ENCODE data around the gene P4HA3. TPM values are rescaled to one million over a fixed set of nuclear protein-coding genes. Genes with fewer than 3 reads are reported as not detected.

The P4HA3 gene
- total and polyA plus RNA-seq, 4 donors: 1.2 to 6.9 (median 4.3) TPM

DNA sequence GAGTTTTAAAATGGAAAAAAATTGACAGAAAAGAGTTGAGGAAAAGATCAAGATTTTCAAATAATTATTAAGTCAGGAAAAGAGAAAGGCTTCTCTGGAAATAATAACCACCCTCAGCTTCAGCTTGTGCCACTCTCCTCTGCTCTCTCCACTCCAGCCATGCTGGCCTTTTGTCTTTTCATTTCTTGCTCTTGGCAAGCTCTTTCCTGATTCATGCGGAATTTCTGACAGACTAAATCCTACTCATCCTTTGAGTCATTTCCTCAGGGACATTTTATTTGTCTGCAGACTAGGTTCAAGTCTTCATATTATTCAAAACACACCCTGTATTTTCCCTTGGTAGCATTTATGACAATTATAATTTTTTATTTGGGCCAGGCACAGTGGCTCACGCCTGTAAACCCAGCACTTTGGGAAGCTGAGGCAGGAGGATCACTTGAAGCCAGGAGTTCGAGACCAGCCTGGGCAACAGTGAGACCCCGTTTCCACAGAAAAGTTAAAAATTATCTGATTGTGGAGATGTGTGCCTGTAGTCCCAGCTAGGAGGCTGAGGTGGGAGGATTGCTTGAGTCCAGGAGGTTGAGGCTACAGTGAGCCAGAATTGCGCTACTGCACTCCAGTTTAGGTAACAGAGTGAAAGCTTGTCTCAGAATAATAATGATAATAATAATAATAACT, 7.8 kb upstream of the P4HA3 start:
- peaks cover 5% of the 10 kb centered on the region for H3K9me3 ChIP-seq (ENCODE audit: control insufficient read depth, insufficient read depth, low read length)
- H3K27ac ChIP-seq (ENCODE audit: low read depth, low read length): no peak overlapping the region
- WGBS (ENCODE audit: insufficient coverage): 84% methylated on average over 4 of the region's 5 CpGs
- H3K4me1 ChIP-seq (ENCODE audit: control insufficient read depth, insufficient read depth, low read length): no peaks in the 10 kb centered on the region
- no peaks in the 10 kb centered on the region for H3K36me3 ChIP-seq (ENCODE audit: control insufficient read depth, insufficient read depth, low read length)
- H3K27me3 ChIP-seq (ENCODE audit: control insufficient read depth, insufficient read depth, low read length): no peaks in the 10 kb centered on the region
- H3K4me3 ChIP-seq (ENCODE audit: low read depth, low read length): no peak overlapping the region
- DNase-seq (ENCODE audit: low read depth in 4 of 6, low spot score in 6 of 6): no peak

DNA sequence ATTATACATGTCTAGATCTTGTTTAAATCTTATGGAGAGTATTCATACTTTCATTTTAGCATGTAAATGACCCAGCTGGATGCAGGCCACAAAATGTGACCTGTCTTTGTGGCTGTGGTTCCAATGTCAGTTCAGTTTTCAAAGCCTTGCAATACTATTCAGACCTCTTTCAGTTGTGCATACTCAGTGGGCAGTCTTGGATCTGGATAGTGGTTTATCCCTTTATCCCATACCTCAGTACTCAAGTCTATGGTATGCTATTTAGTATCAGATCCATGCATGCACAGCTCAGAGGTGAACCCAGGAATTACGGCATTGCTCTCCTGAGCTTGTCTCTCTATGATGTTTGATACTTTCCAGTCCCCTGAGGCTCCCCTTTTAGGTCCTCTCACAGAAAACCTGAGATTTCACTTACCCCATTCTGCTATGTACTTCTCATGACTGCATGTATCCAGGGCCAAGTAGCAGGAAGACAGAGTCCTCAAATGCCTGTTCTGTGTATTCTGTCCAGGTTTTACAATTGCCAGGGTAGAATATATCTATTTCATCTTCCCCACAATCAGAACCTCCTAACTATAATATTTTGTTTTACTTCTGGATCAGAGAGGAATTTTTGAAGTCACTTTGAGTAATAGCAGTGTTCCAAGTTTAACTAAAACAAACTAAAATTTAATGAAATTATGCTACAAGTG, 6.9 kb upstream of the P4HA3 start:
- Histone ChIP-seq H3K27ac (ENCODE audit: low read depth, low read length) (no peak overlapping the region), H3K9me3 (ENCODE audit: control insufficient read depth, insufficient read depth, low read length) (peaks cover 5% of the 10 kb centered on the region), H3K4me1 (ENCODE audit: control insufficient read depth, insufficient read depth, low read length) (no peaks in the 10 kb centered on the region), H3K4me3 (ENCODE audit: low read depth, low read length) (no peak overlapping the region), H3K36me3 (ENCODE audit: control insufficient read depth, insufficient read depth, low read length) (no peaks in the 10 kb centered on the region), H3K27me3 (ENCODE audit: control insufficient read depth, insufficient read depth, low read length) (peaks cover under 1% of the 10 kb centered on the region)
- 100% methylated on average over 1 of the region's 1 CpG for WGBS (ENCODE audit: insufficient coverage)
- DNase-seq (ENCODE audit: low read depth in 4 of 6, low spot score in 6 of 6): no peak

- H3K27ac ChIP-seq (ENCODE audit: low read depth, low read length): no peak overlapping the region
- H3K4me1 ChIP-seq (ENCODE audit: control insufficient read depth, insufficient read depth, low read length): no peaks in the 10 kb centered on the region
- peaks cover 6% of the 10 kb centered on the region for H3K27me3 ChIP-seq (ENCODE audit: control insufficient read depth, insufficient read depth, low read length)
- no peak overlapping the region for H3K4me3 ChIP-seq (ENCODE audit: low read depth, low read length)
- no peak for DNase-seq (ENCODE audit: low read depth in 4 of 6, low spot score in 6 of 6)
- H3K36me3 ChIP-seq (ENCODE audit: control insufficient read depth, insufficient read depth, low read length): no peaks in the 10 kb centered on the region
- peaks cover 7% of the 10 kb centered on the region for H3K9me3 ChIP-seq (ENCODE audit: control insufficient read depth, insufficient read depth, low read length)
Measured at GRCh38 chr11:74316772-74317505, 5.5 kb upstream of the P4HA3 start.

GRCh38 chr11:74312326-74312725, 886 bp upstream of the P4HA3 start:
- 100% methylated on average over 1 of the region's 1 CpG for WGBS (ENCODE audit: insufficient coverage)
- Histone ChIP-seq H3K4me1 (ENCODE audit: control insufficient read depth, insufficient read depth, low read length) (peaks cover 8% of the 10 kb centered on the region), H3K27ac (ENCODE audit: low read depth, low read length) (no peak overlapping the region), H3K4me3 (ENCODE audit: low read depth, low read length) (no peak overlapping the region), H3K36me3 (ENCODE audit: control insufficient read depth, insufficient read depth, low read length) (no peaks in the 10 kb centered on the region), H3K27me3 (ENCODE audit: control insufficient read depth, insufficient read depth, low read length) (peaks cover 19% of the 10 kb centered on the region), H3K9me3 (ENCODE audit: control insufficient read depth, insufficient read depth, low read length) (peaks cover 7% of the 10 kb centered on the region)
- no peak for DNase-seq (ENCODE audit: low read depth in 4 of 6, low spot score in 6 of 6)

GRCh38 chr11:74310857-74311256, 583 bp downstream of the P4HA3 start:
- H3K27me3 ChIP-seq (ENCODE audit: control insufficient read depth, insufficient read depth, low read length): peaks cover 19% of the 10 kb centered on the region
- H3K36me3 ChIP-seq (ENCODE audit: control insufficient read depth, insufficient read depth, low read length): no peaks in the 10 kb centered on the region
- 72% methylated on average over 7 of the region's 11 CpGs for WGBS (ENCODE audit: insufficient coverage)
- H3K27ac ChIP-seq (ENCODE audit: low read depth, low read length): no peak overlapping the region
- H3K4me3 ChIP-seq (ENCODE audit: low read depth, low read length): peak overlapping the region; percentile 33
- DNase-seq (ENCODE audit: low read depth in 4 of 6, low spot score in 6 of 6): no peak
- H3K9me3 ChIP-seq (ENCODE audit: control insufficient read depth, insufficient read depth, low read length): peaks cover 2% of the 10 kb centered on the region
- H3K4me1 ChIP-seq (ENCODE audit: control insufficient read depth, insufficient read depth, low read length): peaks cover 8% of the 10 kb centered on the region

DNA sequence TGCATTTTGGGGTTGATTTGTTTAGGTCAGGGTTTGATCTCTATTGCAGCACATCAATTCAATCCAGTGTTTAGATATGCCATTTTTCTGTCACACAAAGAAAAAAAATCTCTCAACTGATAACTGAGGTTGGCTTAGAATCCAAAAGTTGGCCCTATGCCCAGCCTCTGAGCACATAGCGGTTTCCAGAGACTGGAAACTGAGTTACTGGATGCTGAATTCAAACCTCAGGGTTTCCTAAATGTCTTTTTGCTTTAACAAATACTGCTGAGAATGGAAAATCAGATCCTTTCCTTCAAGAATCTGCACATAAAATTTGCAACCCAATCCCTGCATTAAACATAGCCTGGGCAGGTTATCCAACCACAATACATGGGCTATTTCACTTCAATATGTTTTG, 4.0 kb downstream of the P4HA3 start:
- no peaks in the 10 kb centered on the region for H3K36me3 ChIP-seq (ENCODE audit: control insufficient read depth, insufficient read depth, low read length)
- no peak overlapping the region for H3K4me3 ChIP-seq (ENCODE audit: low read depth, low read length)
- peak in 2 of 6 donors; percentile 78 to 80 for DNase-seq (ENCODE audit: low read depth in 4 of 6, low spot score in 6 of 6)
- H3K9me3 ChIP-seq (ENCODE audit: control insufficient read depth, insufficient read depth, low read length): no peaks in the 10 kb centered on the region
- no peak overlapping the region for H3K27ac ChIP-seq (ENCODE audit: low read depth, low read length)
- peaks cover 14% of the 10 kb centered on the region for H3K27me3 ChIP-seq (ENCODE audit: control insufficient read depth, insufficient read depth, low read length)
- 20% methylated on average over 1 of the region's 1 CpG for WGBS (ENCODE audit: insufficient coverage)
- H3K4me1 ChIP-seq (ENCODE audit: control insufficient read depth, insufficient read depth, low read length): peaks cover 8% of the 10 kb centered on the region

DNA sequence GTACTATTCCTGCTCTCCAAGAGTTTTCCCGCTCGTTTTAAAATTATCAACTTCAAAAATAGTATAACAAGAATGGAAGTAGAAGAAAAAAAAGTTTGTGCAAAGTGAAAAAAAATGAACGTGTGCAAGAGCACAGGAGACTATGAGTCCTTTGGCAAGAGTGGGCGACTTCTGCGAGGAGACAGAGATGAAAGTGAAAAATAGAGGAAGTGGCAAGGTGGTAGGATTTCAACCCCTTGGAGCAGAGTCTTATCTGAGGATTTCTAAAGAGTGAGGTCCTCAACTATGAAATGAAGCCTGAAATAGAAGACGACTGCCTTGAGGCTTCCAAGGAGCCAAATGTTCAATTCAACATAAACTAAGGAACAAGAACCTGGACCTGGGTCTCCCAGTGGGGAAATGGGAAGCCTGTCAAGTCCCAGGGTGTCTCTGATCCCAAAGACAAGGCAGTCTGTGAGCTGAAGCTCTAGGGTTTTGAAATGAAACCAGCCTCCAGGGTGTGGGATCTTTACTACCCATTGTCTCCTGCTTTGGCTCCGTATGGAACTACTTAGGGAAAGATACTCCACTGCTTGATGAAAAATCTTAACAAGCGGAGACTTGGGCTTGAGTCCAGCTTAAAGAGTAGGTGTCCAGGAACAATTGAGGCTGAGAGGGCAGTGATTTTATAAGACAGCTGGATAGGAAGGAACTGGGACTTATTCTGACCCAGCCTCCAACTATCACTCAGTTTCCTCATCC, 4.8 kb downstream of the P4HA3 start:
- H3K9me3 ChIP-seq (ENCODE audit: control insufficient read depth, insufficient read depth, low read length): no peaks in the 10 kb centered on the region
- H3K27ac ChIP-seq (ENCODE audit: low read depth, low read length): no peak overlapping the region
- H3K4me3 ChIP-seq (ENCODE audit: low read depth, low read length): no peak overlapping the region
- peaks cover 5% of the 10 kb centered on the region for H3K4me1 ChIP-seq (ENCODE audit: control insufficient read depth, insufficient read depth, low read length)
- peaks cover 10% of the 10 kb centered on the region for H3K27me3 ChIP-seq (ENCODE audit: control insufficient read depth, insufficient read depth, low read length)
- no peaks in the 10 kb centered on the region for H3K36me3 ChIP-seq (ENCODE audit: control insufficient read depth, insufficient read depth, low read length)
- DNase-seq (ENCODE audit: low read depth in 4 of 6, low spot score in 6 of 6): peak in 1 of 6 donors; percentile 14
- 92% methylated on average over 5 of the region's 8 CpGs for WGBS (ENCODE audit: insufficient coverage)

DNA sequence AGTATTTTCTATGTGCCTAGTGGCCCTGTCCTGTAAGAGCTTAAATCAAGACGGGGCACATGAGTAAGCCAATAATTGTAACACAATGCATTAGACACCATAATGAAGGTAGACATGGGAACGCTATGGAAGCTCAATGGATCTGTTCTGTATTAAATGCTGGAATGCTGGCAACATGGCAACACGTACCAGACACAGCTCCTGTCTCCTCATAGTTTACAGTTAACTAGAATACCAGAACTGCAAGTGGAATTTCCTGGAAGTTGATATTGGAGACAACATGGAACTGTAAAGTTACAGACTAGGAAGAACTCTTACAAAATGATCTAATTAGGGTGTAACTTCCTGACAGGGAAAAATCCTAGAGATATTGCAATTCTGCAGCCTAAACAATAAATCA, 12.4 kb downstream of the P4HA3 start:
- no peaks in the 10 kb centered on the region for H3K27me3 ChIP-seq (ENCODE audit: control insufficient read depth, insufficient read depth, low read length)
- H3K36me3 ChIP-seq (ENCODE audit: control insufficient read depth, insufficient read depth, low read length): no peaks in the 10 kb centered on the region
- no peak for DNase-seq (ENCODE audit: low read depth in 4 of 6, low spot score in 6 of 6)
- no peak overlapping the region for H3K4me3 ChIP-seq (ENCODE audit: low read depth, low read length)
- WGBS (ENCODE audit: insufficient coverage): no CpG with 5 or more reads among the region's 3 CpGs
- H3K9me3 ChIP-seq (ENCODE audit: control insufficient read depth, insufficient read depth, low read length): no peaks in the 10 kb centered on the region
- H3K4me1 ChIP-seq (ENCODE audit: control insufficient read depth, insufficient read depth, low read length): no peaks in the 10 kb centered on the region
- no peak overlapping the region for H3K27ac ChIP-seq (ENCODE audit: low read depth, low read length)

GRCh38 chr11:74297484-74297883, 14.0 kb downstream of the P4HA3 start:
- H3K9me3 ChIP-seq (ENCODE audit: control insufficient read depth, insufficient read depth, low read length): no peaks in the 10 kb centered on the region
- no CpG with 5 or more reads among the region's 1 CpG for WGBS (ENCODE audit: insufficient coverage)

More at GRCh38 chr11:74297484-74297883, 14.0 kb downstream of the P4HA3 start:
- DNase-seq (ENCODE audit: low read depth in 4 of 6, low spot score in 6 of 6): no peak
- Histone ChIP-seq H3K27me3 (ENCODE audit: control insufficient read depth, insufficient read depth, low read length) (no peaks in the 10 kb centered on the region), H3K4me3 (ENCODE audit: low read depth, low read length) (no peak overlapping the region), H3K27ac (ENCODE audit: low read depth, low read length) (no peak overlapping the region), H3K36me3 (ENCODE audit: control insufficient read depth, insufficient read depth, low read length) (no peaks in the 10 kb centered on the region), H3K4me1 (ENCODE audit: control insufficient read depth, insufficient read depth, low read length) (no peaks in the 10 kb centered on the region)
